ENCODE data around the gene LRP2BP. TPM values are rescaled to one million over a fixed set of nuclear protein-coding genes. Genes with fewer than 3 reads are reported as not detected.
"Not testable (repeated sequence)": the region's sequence is repeated elsewhere in the genome, so short reads cannot be mapped to it uniquely, and the experiment has no call there.

Gene LRP2BP
- total and polyA plus RNA-seq, 2 donors, result 0.71 to 0.91 TPM

- not testable (repeated sequence) for H3K27ac ChIP-seq (ENCODE audit: low read depth in 1 of 2, low read length in 1 of 2); H3K4me1 ChIP-seq (ENCODE audit: control insufficient read depth in 2 of 2, insufficient read depth in 2 of 2, low read length in 2 of 2); DNase-seq (ENCODE audit: low read depth in 6 of 9, low spot score in 9 of 9); H3K9me3 ChIP-seq (ENCODE audit: control insufficient read depth in 2 of 2, insufficient read depth in 1 of 2, low read length in 1 of 2); H3K27me3 ChIP-seq (ENCODE audit: control insufficient read depth in 2 of 2, insufficient read depth in 1 of 2, low read length in 1 of 2); H3K36me3 ChIP-seq (ENCODE audit: control insufficient read depth in 2 of 2, insufficient read depth in 2 of 2, low read length in 1 of 2); H3K4me3 ChIP-seq (ENCODE audit: low read length in 2 of 2)
- 91% methylated on average over 1 of the region's 1 CpG for WGBS
Observed at GRCh38 chr4:185325721-185326120, 70.0 kb downstream of the LRP2BP start.

DNA sequence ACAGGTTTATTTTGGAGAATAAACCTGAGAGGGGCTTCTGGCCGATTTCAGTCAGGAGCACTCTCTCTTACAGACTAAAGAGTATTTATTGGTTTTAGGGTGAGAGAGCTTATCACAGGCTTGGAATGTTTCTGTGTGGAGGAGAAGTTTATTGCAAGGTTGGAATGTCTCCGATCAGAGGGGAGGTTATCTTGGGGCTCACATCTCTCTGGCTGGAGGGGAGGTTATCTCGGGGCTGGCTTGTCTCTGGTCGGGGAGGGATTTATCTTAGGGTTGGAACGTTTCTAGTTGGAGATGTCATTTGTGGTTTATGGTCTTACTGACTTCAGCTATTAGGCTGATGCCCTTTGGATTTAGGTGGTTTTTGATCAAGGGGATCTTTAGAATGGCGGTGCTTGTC lies 71.4 kb downstream of the LRP2BP start:
- not testable (repeated sequence) for H3K9me3 ChIP-seq (ENCODE audit: control insufficient read depth in 2 of 2, insufficient read depth in 1 of 2, low read length in 1 of 2); H3K4me1 ChIP-seq (ENCODE audit: control insufficient read depth in 2 of 2, insufficient read depth in 2 of 2, low read length in 2 of 2); H3K4me3 ChIP-seq (ENCODE audit: low read length in 2 of 2); DNase-seq (ENCODE audit: low read depth in 6 of 9, low spot score in 9 of 9); H3K27ac ChIP-seq (ENCODE audit: low read depth in 1 of 2, low read length in 1 of 2); H3K36me3 ChIP-seq (ENCODE audit: control insufficient read depth in 2 of 2, insufficient read depth in 2 of 2, low read length in 1 of 2); H3K27me3 ChIP-seq (ENCODE audit: control insufficient read depth in 2 of 2, insufficient read depth in 1 of 2, low read length in 1 of 2)
- 96% methylated on average over 6 of the region's 6 CpGs for WGBS

DNA sequence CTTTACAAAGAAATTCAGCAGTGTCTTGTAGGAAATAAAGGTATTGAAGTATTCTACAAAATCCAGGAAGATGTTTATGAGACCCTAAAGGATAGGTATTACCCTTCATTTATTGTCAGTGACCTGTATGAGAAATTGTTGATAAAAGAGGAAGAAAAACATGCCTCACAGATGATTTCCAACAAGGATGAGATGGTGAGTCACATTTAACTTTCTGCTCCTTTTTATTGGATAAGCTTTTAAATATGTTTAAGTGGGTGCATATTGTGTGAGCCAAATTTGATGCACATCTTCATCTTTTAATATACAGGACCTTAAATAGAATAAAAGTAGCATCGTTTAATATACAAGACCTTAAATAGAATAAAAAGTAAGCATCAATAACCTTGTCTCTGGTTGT lies 72.1 kb downstream of the LRP2BP start:
- no peaks in the 10 kb centered on the region for H3K9me3 ChIP-seq (ENCODE audit: control insufficient read depth in 2 of 2, insufficient read depth in 1 of 2, low read length in 1 of 2)
- H3K27ac ChIP-seq (ENCODE audit: low read depth in 1 of 2, low read length in 1 of 2), result no peak overlapping the region
- no peaks in the 10 kb centered on the region for H3K36me3 ChIP-seq (ENCODE audit: control insufficient read depth in 2 of 2, insufficient read depth in 2 of 2, low read length in 1 of 2)
- WGBS, result 96% methylated on average over 1 of the region's 1 CpG
- H3K4me1 ChIP-seq (ENCODE audit: control insufficient read depth in 2 of 2, insufficient read depth in 2 of 2, low read length in 2 of 2), result no peaks in the 10 kb centered on the region
- DNase-seq (ENCODE audit: low read depth in 6 of 9, low spot score in 9 of 9), result no peak
- no peaks in the 10 kb centered on the region for H3K27me3 ChIP-seq (ENCODE audit: control insufficient read depth in 2 of 2, insufficient read depth in 1 of 2, low read length in 1 of 2)
- no peak overlapping the region for H3K4me3 ChIP-seq (ENCODE audit: low read length in 2 of 2)

DNA sequence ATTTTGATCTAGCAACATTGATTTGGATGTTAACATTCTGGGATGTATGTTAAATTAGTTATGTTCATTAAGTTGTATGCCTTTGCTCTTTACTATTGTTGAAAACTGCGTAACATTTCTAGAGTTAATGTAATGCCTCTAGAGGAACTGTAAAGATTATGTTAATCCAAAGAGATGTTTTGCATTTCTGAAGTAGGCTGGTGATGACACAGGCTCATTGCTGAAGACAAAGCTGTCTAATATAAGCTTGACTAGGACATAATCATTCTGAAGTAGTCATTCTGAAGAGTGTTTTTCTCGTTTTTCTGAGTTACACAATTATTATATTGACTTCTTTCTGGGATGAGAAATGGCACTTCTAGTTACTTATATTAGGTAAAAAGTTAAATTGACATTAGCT lies 72.9 kb downstream of the LRP2BP start:
- no peaks in the 10 kb centered on the region for H3K9me3 ChIP-seq (ENCODE audit: control insufficient read depth in 2 of 2, insufficient read depth in 1 of 2, low read length in 1 of 2)
- H3K36me3 ChIP-seq (ENCODE audit: control insufficient read depth in 2 of 2, insufficient read depth in 2 of 2, low read length in 1 of 2), result no peaks in the 10 kb centered on the region
- H3K27ac ChIP-seq (ENCODE audit: low read depth in 1 of 2, low read length in 1 of 2), result no peak overlapping the region
- H3K4me1 ChIP-seq (ENCODE audit: control insufficient read depth in 2 of 2, insufficient read depth in 2 of 2, low read length in 2 of 2), result no peaks in the 10 kb centered on the region
- WGBS, result 94% methylated on average over 2 of the region's 2 CpGs
- no peak for DNase-seq (ENCODE audit: low read depth in 6 of 9, low spot score in 9 of 9)
- H3K4me3 ChIP-seq (ENCODE audit: low read length in 2 of 2), result no peak overlapping the region
- H3K27me3 ChIP-seq (ENCODE audit: control insufficient read depth in 2 of 2, insufficient read depth in 1 of 2, low read length in 1 of 2), result no peaks in the 10 kb centered on the region

- H3K36me3 ChIP-seq (ENCODE audit: control insufficient read depth in 2 of 2, insufficient read depth in 2 of 2, low read length in 1 of 2), result no peaks in the 10 kb centered on the region
- no peaks in the 10 kb centered on the region for H3K9me3 ChIP-seq (ENCODE audit: control insufficient read depth in 2 of 2, insufficient read depth in 1 of 2, low read length in 1 of 2)
- no peaks in the 10 kb centered on the region for H3K27me3 ChIP-seq (ENCODE audit: control insufficient read depth in 2 of 2, insufficient read depth in 1 of 2, low read length in 1 of 2)
- DNase-seq (ENCODE audit: low read depth in 6 of 9, low spot score in 9 of 9), result peak in 2 of 9 donors; percentile 5 to 30
- 7% methylated on average over 2 of the region's 2 CpGs for WGBS
- H3K4me1 ChIP-seq (ENCODE audit: control insufficient read depth in 2 of 2, insufficient read depth in 2 of 2, low read length in 2 of 2), result no peaks in the 10 kb centered on the region
- H3K4me3 ChIP-seq (ENCODE audit: low read length in 2 of 2), result no peak overlapping the region
- no peak overlapping the region for H3K27ac ChIP-seq (ENCODE audit: low read depth in 1 of 2, low read length in 1 of 2)
Observed at GRCh38 chr4:185318679-185319078, 77.0 kb downstream of the LRP2BP start.

- no peak for DNase-seq (ENCODE audit: low read depth in 6 of 9, low spot score in 9 of 9)
- Histone ChIP-seq H3K9me3 (ENCODE audit: control insufficient read depth in 2 of 2, insufficient read depth in 1 of 2, low read length in 1 of 2) (no peaks in the 10 kb centered on the region), H3K27me3 (ENCODE audit: control insufficient read depth in 2 of 2, insufficient read depth in 1 of 2, low read length in 1 of 2) (no peaks in the 10 kb centered on the region), H3K36me3 (ENCODE audit: control insufficient read depth in 2 of 2, insufficient read depth in 2 of 2, low read length in 1 of 2) (no peaks in the 10 kb centered on the region), H3K4me1 (ENCODE audit: control insufficient read depth in 2 of 2, insufficient read depth in 2 of 2, low read length in 2 of 2) (no peaks in the 10 kb centered on the region), H3K4me3 (ENCODE audit: low read length in 2 of 2) (no peak overlapping the region), H3K27ac (ENCODE audit: low read depth in 1 of 2, low read length in 1 of 2) (no peak overlapping the region)
- WGBS, result 100% methylated on average over 1 of the region's 1 CpG
Observed at GRCh38 chr4:185317880-185318279, 77.8 kb downstream of the LRP2BP start.

DNA sequence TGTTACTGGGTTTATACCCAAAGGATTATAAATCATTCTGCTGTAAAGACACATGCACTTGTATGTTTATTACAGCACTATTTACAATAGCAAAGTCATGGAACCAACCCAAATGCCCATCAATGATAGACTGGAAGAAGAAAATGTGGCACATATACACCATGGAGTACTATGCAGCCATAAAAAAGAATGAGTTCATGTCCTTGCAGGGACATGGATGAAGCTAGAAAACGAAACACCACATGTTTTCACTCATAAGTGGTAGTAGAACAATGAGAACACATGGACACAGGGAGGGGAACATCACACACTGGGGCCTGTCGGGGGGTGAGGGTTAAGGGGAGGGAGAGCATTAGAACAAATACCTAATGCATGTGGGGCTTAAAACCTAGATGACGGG lies 78.3 kb downstream of the LRP2BP start:
- not testable (repeated sequence) for H3K27me3 ChIP-seq (ENCODE audit: control insufficient read depth in 2 of 2, insufficient read depth in 1 of 2, low read length in 1 of 2); H3K36me3 ChIP-seq (ENCODE audit: control insufficient read depth in 2 of 2, insufficient read depth in 2 of 2, low read length in 1 of 2); H3K4me3 ChIP-seq (ENCODE audit: low read length in 2 of 2); H3K4me1 ChIP-seq (ENCODE audit: control insufficient read depth in 2 of 2, insufficient read depth in 2 of 2, low read length in 2 of 2); H3K9me3 ChIP-seq (ENCODE audit: control insufficient read depth in 2 of 2, insufficient read depth in 1 of 2, low read length in 1 of 2); DNase-seq (ENCODE audit: low read depth in 6 of 9, low spot score in 9 of 9); H3K27ac ChIP-seq (ENCODE audit: low read depth in 1 of 2, low read length in 1 of 2)
- 78% methylated on average over 3 of the region's 3 CpGs for WGBS

Other genes with a start within 250 kb of the LRP2BP start
- gene CFAP97, start 191.9 kb downstream of the LRP2BP start, total RNA-seq, result 12.8 TPM
- gene CFAP97, start 191.9 kb downstream of the LRP2BP start, polyA plus RNA-seq, result 9.5 TPM
- 8.5 TPM for gene SNX25, start 186.3 kb downstream of the LRP2BP start, total RNA-seq
- 7.9 TPM for gene SNX25, start 186.3 kb downstream of the LRP2BP start, polyA plus RNA-seq
- gene ANKRD37, start 917 bp upstream of the LRP2BP start, total RNA-seq, result 11.0 TPM
- gene ANKRD37, start 917 bp upstream of the LRP2BP start, polyA plus RNA-seq, result 13.6 TPM
- 38.9 TPM for gene UFSP2, start 30.0 kb upstream of the LRP2BP start, total RNA-seq
- gene UFSP2, start 30.0 kb upstream of the LRP2BP start, polyA plus RNA-seq, result 19.9 TPM
- gene CCDC110, start 75.8 kb upstream of the LRP2BP start, total RNA-seq, result 0.24 TPM
- gene CCDC110, start 75.8 kb upstream of the LRP2BP start, polyA plus RNA-seq, result 0.30 TPM
- gene PDLIM3, start 139.6 kb upstream of the LRP2BP start, total RNA-seq, result 8.6 TPM
- gene PDLIM3, start 139.6 kb upstream of the LRP2BP start, polyA plus RNA-seq, result 21.8 TPM

Measured in thymus (tissue), 11 donors.